Ovary (tissue), 10 donors: ENCODE data around the gene ASB13. TPM values are rescaled to one million over a fixed set of nuclear protein-coding genes. Genes with fewer than 3 reads are reported as not detected.
A peak's percentile ranks its signal among the peaks of the same experiment; 100 is the strongest.

Experiments
- DNase-seq, 5 donors: peaks; one replicate each; pipeline ENCODE4 v3.0.0-alpha.2; 2019 to 2020
- H3K27ac ChIP-seq, 2 donors: fragments of 200-600 bp; one replicate each; pipeline versions ENCODE4 v1.5.1 to v1.8.0; 2019 to 2022
- H3K27me3 ChIP-seq: fragments of 200-600 bp; one replicate; pipeline ENCODE4 v1.8.0; 2022
- H3K36me3 ChIP-seq: fragments of 200-600 bp; sonication (generic); one replicate; pipeline ENCODE4 v1.5.1; 2019
- H3K4me1 ChIP-seq: one replicate; pipeline ENCODE4 v1.8.1; 2013; ENCODE audit warnings: mild to moderate bottlenecking, moderate library complexity; ENCODE audit not compliant: insufficient read depth
- H3K4me3 ChIP-seq: fragments of 200-600 bp; sonication (generic); one replicate; pipeline ENCODE4 v1.5.1; 2017
- H3K9me3 ChIP-seq, 2 donors: fragments of 200-600 bp in 1 of 2; sonication (generic) in 1 of 2; one replicate each; pipeline versions ENCODE4 v1.5.1 to v1.8.1; 2013 to 2019; ENCODE audit warnings: mild to moderate bottlenecking in 1 of 2, moderate library complexity in 1 of 2
- EP300 ChIP-seq: sonication (generic); formaldehyde crosslinking; IDR thresholded peaks from one replicate; pipeline ENCODE4 v1.6.1; 2017; ENCODE audit warnings: antibody characterized with exemption
- POLR2A ChIP-seq: fragments of 450-650 bp; IDR thresholded peaks from one replicate; pipeline ENCODE4 v1.6.1; 2017; ENCODE audit warnings: antibody characterized with exemption, mild to moderate bottlenecking, moderate library complexity
- WGBS, 3 donors: extraction: QIAGEN DNeasy Blood & Tissue Kit in 1 of 3; methylation state at CpG; one replicate each; pipeline versions ENCODE4 v1.1.5 to v1.1.7; 2013 to 2017; 5-methylcytosine and 5-hydroxymethylcytosine counted together
- intact Hi-C, 4 donors: fragments of 100-400 bp; cut with DNase I; formaldehyde crosslinking; loops; one replicate each; pipeline versions ENCODE4 v1.11.0 to v1.15.1; 2022 to 2023
- long read RNA-seq, 3 donors: library from polyadenylated mRNA in 2 of 3; unstranded in 2 of 3; transcript quantifications; one replicate each; pipeline ENCODE4 v2.0.0 and lab custom pipeline, GENCODE V29; 2021 to 2026
- polyA plus RNA-seq, 2 donors: library from polyadenylated mRNA; stranded (reverse); fragments of 200-250 nt in 1 of 2; fragments of 350-450 nt in 1 of 2; fragmentation: Illumina TruSeq in 1 of 2; extraction: RNeasy Lipid Tissue Mini Kit (QIAGEN cat#74804) in 1 of 2; gene quantifications; one replicate each; pipeline ENCODE4 v1.2.3, GENCODE V29; 2013 to 2014
- total RNA-seq, 7 donors: library from RNA; depleted of rRNA in 2 of 7; stranded (reverse); fragments of >200 nt in 2 of 7; fragmentation: NEBNext Ultra II Directional in 3 of 7; extraction: Animal tissue kit (Norgen Biotek cat#: 25700) in 3 of 7; gene quantifications; one replicate each; pipeline versions ENCODE4 v1.1.0 to v1.2.4, GENCODE V29; 2016 to 2023
- TF ChIP-seq, protein P1 (sequence below), 3 donors: fragments of 450-650 bp in 2 of 3; fragments of 200-600 bp in 1 of 3; IDR thresholded peaks; one replicate each; pipeline versions ENCODE4 v1.5.1 to v1.8.0; 2016 to 2022; ENCODE audit warnings: antibody characterized with exemption in 3 of 3, mild to moderate bottlenecking in 1 of 3
- donor health status: DM: no; HTN: no; CAD: no; lungs with moderate emphysema.
- donor health status: DM: no; HTN: no; CAD: no.
- donor health status: Bipolar disorder and iron deficiency.
- donor health status: DM: yes; HTN: yes; CAD: no.
- donor health status: DM: no; HTN: no; CAD: no.
- donor health status: DM: yes; HTN: yes; CAD: no.

Gene ASB13, protein sequence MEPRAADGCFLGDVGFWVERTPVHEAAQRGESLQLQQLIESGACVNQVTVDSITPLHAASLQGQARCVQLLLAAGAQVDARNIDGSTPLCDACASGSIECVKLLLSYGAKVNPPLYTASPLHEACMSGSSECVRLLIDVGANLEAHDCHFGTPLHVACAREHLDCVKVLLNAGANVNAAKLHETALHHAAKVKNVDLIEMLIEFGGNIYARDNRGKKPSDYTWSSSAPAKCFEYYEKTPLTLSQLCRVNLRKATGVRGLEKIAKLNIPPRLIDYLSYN
- total RNA-seq (10 to 100 TPM; 17.9 to 45.6 (median 29.0) TPM), polyA plus RNA-seq (10 to 100 TPM; 15.0 to 23.2 TPM)
- long read RNA-seq, donor 1, transcript ASB13-201 (6 exons, 2,699 nt), result major isoform, 131 of 163 reads
- long read RNA-seq, donor 1, partial matches to known transcripts, result 8 of 163 reads
- long read RNA-seq, donor 1, other reads (novel, unspliced or antisense), result 18 of 163 reads
- long read RNA-seq, donor 2, transcript ASB13-201 (6 exons, 2,699 nt), result major isoform, 7 of 7 reads
- long read RNA-seq, donor 2, partial matches to known transcripts, result 0 of 7 reads
- long read RNA-seq, donor 2, other reads (novel, unspliced or antisense), result 0 of 7 reads
- long read RNA-seq, donor 3, transcript ASB13-201 (6 exons, 2,699 nt), result major isoform, 57 of 75 reads
- long read RNA-seq, donor 3, partial matches to known transcripts, result 6 of 75 reads
- long read RNA-seq, donor 3, other reads (novel, unspliced or antisense), result 11 of 75 reads

DNA sequence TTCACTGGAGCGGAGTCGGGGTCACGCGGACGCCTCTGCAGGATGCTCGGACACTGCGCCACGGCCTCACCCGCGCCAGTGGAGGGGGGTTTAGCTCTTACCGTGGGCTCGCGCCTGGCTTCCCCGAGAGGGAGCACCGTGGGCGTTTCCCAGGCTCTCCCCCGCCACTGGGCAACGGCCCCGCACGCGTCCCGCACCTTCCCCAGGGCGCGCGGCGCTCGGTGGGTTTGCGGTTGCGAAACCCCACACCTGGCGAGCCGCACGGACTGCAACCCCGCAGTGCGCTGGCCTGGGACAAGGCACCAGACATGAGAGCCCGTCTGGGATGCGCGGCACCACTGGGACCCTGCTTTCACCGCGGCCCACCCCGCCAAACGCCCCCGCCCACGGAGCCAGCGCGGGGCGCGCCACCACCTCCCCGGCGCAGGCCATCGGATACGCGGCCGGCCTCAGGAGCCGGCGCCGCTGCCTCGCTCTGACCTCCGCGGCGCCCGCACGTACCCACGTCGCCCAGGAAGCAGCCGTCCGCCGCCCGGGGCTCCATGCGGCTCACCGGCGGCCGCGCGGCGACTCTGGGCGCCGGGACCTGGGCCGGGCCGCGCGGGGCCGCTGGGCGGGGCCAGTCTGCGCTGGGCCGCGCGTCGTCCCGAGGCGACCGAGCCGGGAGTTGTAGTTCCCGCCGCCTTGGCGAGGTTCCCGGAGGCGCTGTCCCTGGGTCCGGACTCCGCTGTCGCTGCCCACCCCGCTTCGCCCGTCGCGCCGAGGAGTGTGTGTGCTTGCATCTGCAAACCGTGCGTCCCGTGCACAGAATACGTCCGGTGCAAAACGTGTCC lies at the start of gene ASB13:
TSS of gene ASB13 (minus strand) at position 588 of the 833 bp plus-strand sequence. CDS start at position 544, 44 bp downstream.
- no peaks in the 10 kb centered on the region for H3K36me3 ChIP-seq
- peak within 1 kb of the TSS; percentile 85 for H3K4me3 ChIP-seq
- TF ChIP-seq POLR2A, result peak; percentile 48
- TF ChIP-seq, protein P1, sequence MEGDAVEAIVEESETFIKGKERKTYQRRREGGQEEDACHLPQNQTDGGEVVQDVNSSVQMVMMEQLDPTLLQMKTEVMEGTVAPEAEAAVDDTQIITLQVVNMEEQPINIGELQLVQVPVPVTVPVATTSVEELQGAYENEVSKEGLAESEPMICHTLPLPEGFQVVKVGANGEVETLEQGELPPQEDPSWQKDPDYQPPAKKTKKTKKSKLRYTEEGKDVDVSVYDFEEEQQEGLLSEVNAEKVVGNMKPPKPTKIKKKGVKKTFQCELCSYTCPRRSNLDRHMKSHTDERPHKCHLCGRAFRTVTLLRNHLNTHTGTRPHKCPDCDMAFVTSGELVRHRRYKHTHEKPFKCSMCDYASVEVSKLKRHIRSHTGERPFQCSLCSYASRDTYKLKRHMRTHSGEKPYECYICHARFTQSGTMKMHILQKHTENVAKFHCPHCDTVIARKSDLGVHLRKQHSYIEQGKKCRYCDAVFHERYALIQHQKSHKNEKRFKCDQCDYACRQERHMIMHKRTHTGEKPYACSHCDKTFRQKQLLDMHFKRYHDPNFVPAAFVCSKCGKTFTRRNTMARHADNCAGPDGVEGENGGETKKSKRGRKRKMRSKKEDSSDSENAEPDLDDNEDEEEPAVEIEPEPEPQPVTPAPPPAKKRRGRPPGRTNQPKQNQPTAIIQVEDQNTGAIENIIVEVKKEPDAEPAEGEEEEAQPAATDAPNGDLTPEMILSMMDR (IDR thresholded peaks at IDR 0.05), result no peak
- TF ChIP-seq EP300, result no peak
- H3K9me3 ChIP-seq, result no peaks in the 10 kb centered on the region
- H3K27ac ChIP-seq, result peak within 1 kb of the TSS; percentile 50 to 90
- intact Hi-C loops, result no loop called here
- peak; percentile 65 to 82 (median 76) for DNase-seq
- H3K4me1 ChIP-seq, result peaks cover 10% of the 10 kb centered on the region
- WGBS, 3 donors, result 0 to 1% (median 1%) methylated on average over 57 to 112 of the region's 112 CpGs
- H3K27me3 ChIP-seq, result no peaks in the 10 kb centered on the region

DNA sequence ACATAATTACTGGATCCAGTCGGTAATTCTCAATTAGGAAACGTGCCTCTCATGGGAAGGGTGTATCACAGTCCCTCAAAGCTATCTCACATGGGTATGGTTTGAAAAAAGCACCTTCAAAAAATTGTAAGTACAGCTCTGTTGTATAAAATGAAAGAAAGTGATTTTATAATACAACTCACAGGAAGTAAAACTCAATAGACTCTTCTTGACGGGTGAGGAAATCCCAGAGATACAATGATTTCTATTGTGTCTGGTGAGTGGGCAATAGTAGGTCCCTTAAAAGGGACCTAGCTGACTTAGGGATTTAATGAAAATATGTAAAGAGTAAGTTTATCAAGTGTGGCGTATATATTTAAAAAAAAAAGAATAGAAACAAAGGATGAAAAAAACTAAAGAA lies 45.2 kb upstream of the ASB13 start:
- H3K36me3 ChIP-seq, result no peaks in the 10 kb centered on the region
- DNase-seq, result no peak
- TF ChIP-seq POLR2A (no peak), EP300 (no peak)
- TF ChIP-seq, protein P1 (IDR thresholded peaks at IDR 0.05), result no peak
- H3K27me3 ChIP-seq, result no peaks in the 10 kb centered on the region
- intact Hi-C loops, result no loop called here
- H3K27ac ChIP-seq, result no peak overlapping the region
- H3K4me3 ChIP-seq, result no peak overlapping the region
- no peaks in the 10 kb centered on the region for H3K4me1 ChIP-seq
- H3K9me3 ChIP-seq, result no peaks in the 10 kb centered on the region
- WGBS, 3 donors, result 20 to 38% (median 22%) methylated on average over 4 of the region's 4 CpGs

DNA sequence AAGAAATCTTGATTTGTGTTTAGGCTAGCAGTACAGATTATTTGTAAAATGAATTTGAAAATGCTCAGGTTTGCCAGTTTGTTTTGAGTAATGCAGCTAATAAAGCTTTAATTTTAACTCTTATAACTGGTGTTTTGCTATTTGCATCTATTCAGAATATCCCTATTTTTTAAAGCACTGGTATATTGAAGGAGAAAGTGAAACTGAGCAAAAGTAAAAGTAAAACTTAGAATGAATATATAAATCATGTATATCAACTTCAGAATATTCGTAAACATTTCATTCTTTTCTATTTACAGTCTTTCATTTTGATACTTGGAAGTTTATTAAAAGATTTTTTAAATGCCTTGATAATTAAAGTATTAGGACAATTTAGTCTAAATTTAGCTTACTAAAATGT lies 44.5 kb upstream of the ASB13 start:
- no peaks in the 10 kb centered on the region for H3K36me3 ChIP-seq
- H3K27me3 ChIP-seq, result no peaks in the 10 kb centered on the region
- H3K4me1 ChIP-seq, result no peaks in the 10 kb centered on the region
- no peak overlapping the region for H3K27ac ChIP-seq
- 3 to 14% (median 4%) methylated on average over 1 of the region's 1 CpG for WGBS, 3 donors
- intact Hi-C loops, result no loop called here
- no peaks in the 10 kb centered on the region for H3K9me3 ChIP-seq
- TF ChIP-seq EP300 (no peak), POLR2A (no peak)
- TF ChIP-seq, protein P1 (IDR thresholded peaks at IDR 0.05), result no peak
- no peak for DNase-seq
- no peak overlapping the region for H3K4me3 ChIP-seq

DNA sequence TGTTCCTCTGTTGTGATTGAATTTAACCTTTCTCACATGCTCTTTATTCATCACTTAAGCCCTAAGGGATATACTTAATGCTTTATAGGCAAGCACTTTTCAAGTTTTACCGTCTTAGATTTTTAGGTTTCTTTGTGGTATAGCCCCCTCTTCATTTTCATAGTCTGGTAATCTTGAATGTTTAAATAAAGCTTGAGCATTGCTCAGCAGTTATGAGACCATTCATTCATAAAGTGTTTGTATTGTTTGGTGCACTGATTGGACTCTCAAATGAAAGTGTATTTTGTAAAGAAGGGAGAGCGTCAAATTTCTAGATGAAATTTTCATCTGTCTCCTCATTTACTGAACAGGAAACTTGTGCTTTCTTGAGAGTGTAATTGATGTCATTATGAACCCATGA lies 43.5 kb upstream of the ASB13 start:
- Histone ChIP-seq H3K9me3 (no peaks in the 10 kb centered on the region), H3K27me3 (no peaks in the 10 kb centered on the region), H3K4me3 (no peak overlapping the region), H3K36me3 (no peaks in the 10 kb centered on the region), H3K4me1 (no peaks in the 10 kb centered on the region), H3K27ac (no peak overlapping the region)
- intact Hi-C loops, result no loop called here
- DNase-seq, result no peak
- WGBS, 3 donors, result 52 to 78% (median 56%) methylated on average over 2 of the region's 2 CpGs
- no peak for TF ChIP-seq POLR2A
- TF ChIP-seq, protein P1 (IDR thresholded peaks at IDR 0.05), result no peak
- no peak for TF ChIP-seq EP300
